ENCODE data around the gene SNED1. TPM values are rescaled to one million over a fixed set of nuclear protein-coding genes. Genes with fewer than 3 reads are reported as not detected.

Gene SNED1
- total and polyA plus RNA-seq, 2 donors (not counting 1 experiment from before 2014, with no cell fraction given) = 27.2 to 39.5 TPM

GRCh38 chr2:241140445-241140840, 142.0 kb downstream of the SNED1 start:
- peaks cover 1% of the 10 kb centered on the region for H3K36me3 ChIP-seq (ENCODE audit: control insufficient read depth, insufficient read depth, low read length)
- no peak for TF ChIP-seq CTCF (conservative IDR thresholded peaks at IDR 0.05 in 1 of 2, IDR thresholded peaks at IDR 0.05 in 1 of 2; ENCODE audit: low read depth in 1 of 2, low read length in 2 of 2)

GRCh38 chr2:241141214-241141770, 142.9 kb downstream of the SNED1 start:
- no peaks in the 10 kb centered on the region for H3K9me3 ChIP-seq (ENCODE audit: control insufficient read depth, insufficient read depth, low read depth, low read length)
- no peak overlapping the region for H3K9ac ChIP-seq (ENCODE audit: insufficient read depth, low read length)
- DNase-seq (ENCODE audit: low read depth in 2 of 2) = no peak
- no peak overlapping the region for H3K4me2 ChIP-seq (ENCODE audit: extremely low read depth, insufficient read depth, low read length)
- H2AFZ ChIP-seq (ENCODE audit: low read length) = no peak overlapping the region
- H4K20me1 ChIP-seq (ENCODE audit: control insufficient read depth, extremely low read depth, insufficient read depth, low read length) = no peaks in the 10 kb centered on the region
- TF ChIP-seq CTCF (conservative IDR thresholded peaks at IDR 0.05 in 1 of 2, IDR thresholded peaks at IDR 0.05 in 1 of 2; ENCODE audit: low read depth in 1 of 2, low read length in 2 of 2) (no peak), EZH2 (IDR thresholded peaks at IDR 0.05; ENCODE audit: low read length, missing control alignments) (no peak)
- H3K4me1 ChIP-seq (ENCODE audit: control insufficient read depth, extremely low read depth, insufficient read depth, low read length) = no peaks in the 10 kb centered on the region
- H3K4me3 ChIP-seq (replicated peaks in 1 of 4; ENCODE audit: control extremely low read depth in 1 of 4, insufficient read depth in 1 of 4, low read depth in 3 of 4, low read length in 4 of 4) = no peak overlapping the region
- H3K36me3 ChIP-seq (ENCODE audit: control insufficient read depth, insufficient read depth, low read length) = peaks cover 1% of the 10 kb centered on the region
- no peaks in the 10 kb centered on the region for H3K79me2 ChIP-seq (ENCODE audit: control insufficient read depth, insufficient read depth, low read length)
- no peaks in the 10 kb centered on the region for H3K27me3 ChIP-seq (ENCODE audit: control insufficient read depth, insufficient read depth, low read length)
- no peak overlapping the region for H3K27ac ChIP-seq (ENCODE audit: insufficient read depth, low read length)

More at GRCh38 chr2:241140445-241140840, 142.0 kb downstream of the SNED1 start:
- Histone ChIP-seq H3K4me2 (ENCODE audit: extremely low read depth, insufficient read depth, low read length) (no peak overlapping the region), H3K9ac (ENCODE audit: insufficient read depth, low read length) (no peak overlapping the region), H3K9me3 (ENCODE audit: control insufficient read depth, insufficient read depth, low read depth, low read length) (no peaks in the 10 kb centered on the region), H2AFZ (ENCODE audit: low read length) (no peak overlapping the region), H3K4me1 (ENCODE audit: control insufficient read depth, extremely low read depth, insufficient read depth, low read length) (no peaks in the 10 kb centered on the region), H3K27ac (ENCODE audit: insufficient read depth, low read length) (no peak overlapping the region), H4K20me1 (ENCODE audit: control insufficient read depth, extremely low read depth, insufficient read depth, low read length) (no peaks in the 10 kb centered on the region), H3K79me2 (ENCODE audit: control insufficient read depth, insufficient read depth, low read length) (no peaks in the 10 kb centered on the region), H3K4me3 (replicated peaks in 1 of 4; ENCODE audit: control extremely low read depth in 1 of 4, insufficient read depth in 1 of 4, low read depth in 3 of 4, low read length in 4 of 4) (no peak overlapping the region), H3K27me3 (ENCODE audit: control insufficient read depth, insufficient read depth, low read length) (no peaks in the 10 kb centered on the region)
- no peak for DNase-seq (ENCODE audit: low read depth in 2 of 2)

- no peaks in the 10 kb centered on the region for H3K79me2 ChIP-seq (ENCODE audit: control insufficient read depth, insufficient read depth, low read length)
- TF ChIP-seq CTCF (conservative IDR thresholded peaks at IDR 0.05 in 1 of 2, IDR thresholded peaks at IDR 0.05 in 1 of 2; ENCODE audit: low read depth in 1 of 2, low read length in 2 of 2) (no peak), EZH2 (IDR thresholded peaks at IDR 0.05; ENCODE audit: low read length, missing control alignments) (no peak)
- H3K27ac ChIP-seq (ENCODE audit: insufficient read depth, low read length) = no peak overlapping the region
- H2AFZ ChIP-seq (ENCODE audit: low read length) = no peak overlapping the region
- H3K4me2 ChIP-seq (ENCODE audit: extremely low read depth, insufficient read depth, low read length) = no peak overlapping the region
- DNase-seq (ENCODE audit: low read depth in 2 of 2) = no peak
- no peaks in the 10 kb centered on the region for H3K4me1 ChIP-seq (ENCODE audit: control insufficient read depth, extremely low read depth, insufficient read depth, low read length)
- no peaks in the 10 kb centered on the region for H3K27me3 ChIP-seq (ENCODE audit: control insufficient read depth, insufficient read depth, low read length)
- no peak overlapping the region for H3K9ac ChIP-seq (ENCODE audit: insufficient read depth, low read length)
- no peak overlapping the region for H3K4me3 ChIP-seq (replicated peaks in 1 of 4; ENCODE audit: control extremely low read depth in 1 of 4, insufficient read depth in 1 of 4, low read depth in 3 of 4, low read length in 4 of 4)
- no peaks in the 10 kb centered on the region for H3K36me3 ChIP-seq (ENCODE audit: control insufficient read depth, insufficient read depth, low read length)
- H3K9me3 ChIP-seq (ENCODE audit: control insufficient read depth, insufficient read depth, low read depth, low read length) = no peaks in the 10 kb centered on the region
- no peaks in the 10 kb centered on the region for H4K20me1 ChIP-seq (ENCODE audit: control insufficient read depth, extremely low read depth, insufficient read depth, low read length)
Observed at GRCh38 chr2:241142063-241142462, 143.6 kb downstream of the SNED1 start.
